Measurements from ENCODE around the gene EPC2.
A peak's percentile ranks its signal among the peaks of the same experiment; 100 is the strongest.

The EPC2 gene

GRCh38 chr2:148643998-148644882 is at the start of gene EPC2:
TSS of gene EPC2 (plus strand) at chr2:148644751. CDS start at chr2:148645018, 267 bp downstream.
- DNase-seq = peak; percentile 52

GRCh38 chr2:148596018-148596417 is 48.5 kb upstream of the EPC2 start:
- DNase-seq = no peak

GRCh38 chr2:148599109-148599991 is 45.2 kb upstream of the EPC2 start:
- DNase-seq = no peak

DNA sequence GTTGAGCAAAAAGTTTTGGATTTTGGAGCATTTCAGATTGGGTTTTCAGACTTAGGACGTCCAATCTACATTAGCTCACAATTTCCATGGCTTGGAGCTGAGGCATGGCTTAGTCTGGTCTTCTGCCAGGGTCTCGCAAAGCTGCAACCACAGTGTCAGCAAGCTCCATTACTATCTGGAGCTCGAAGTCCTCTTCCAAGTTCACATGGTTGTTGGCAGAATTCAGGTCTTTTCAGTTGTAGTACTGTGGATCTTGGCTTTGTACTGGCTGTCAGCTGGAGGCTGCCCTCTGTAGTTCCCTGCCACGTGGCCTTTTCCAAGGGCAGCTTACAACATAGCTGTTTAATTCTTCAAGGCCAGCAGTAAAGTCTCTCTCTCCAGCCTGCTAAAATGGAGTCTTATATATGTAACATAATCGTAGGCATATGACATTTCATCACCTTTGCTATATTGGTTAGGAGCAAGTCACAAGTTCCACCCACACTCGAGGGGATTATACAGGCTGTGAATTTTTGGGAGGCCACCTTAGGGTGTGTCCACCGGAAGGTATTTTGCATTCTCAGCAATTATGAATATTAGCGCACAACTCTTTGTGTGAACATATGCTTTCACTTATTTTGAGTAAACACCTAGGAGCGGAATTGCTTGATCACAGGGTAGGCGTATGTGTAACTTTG is 41.5 kb upstream of the EPC2 start:
- no peak for DNase-seq

DNA sequence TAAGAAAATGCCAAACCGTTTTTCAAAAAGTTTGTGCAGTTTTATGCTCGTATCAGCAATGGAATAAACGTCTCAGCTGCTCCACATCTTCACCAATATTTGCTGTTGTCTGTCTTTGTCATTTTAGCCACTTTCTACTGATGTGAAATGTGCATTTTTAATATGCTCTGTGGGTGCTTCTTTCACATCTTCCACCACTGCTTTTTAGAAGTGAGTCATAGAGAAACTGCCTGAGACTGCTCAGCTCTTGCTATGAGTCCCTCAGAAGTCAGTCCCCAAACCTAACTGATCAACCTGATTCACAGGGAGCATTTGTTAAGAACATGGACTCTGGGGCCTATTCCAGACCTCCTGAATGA is 41.0 kb upstream of the EPC2 start:
- DNase-seq = no peak

DNA sequence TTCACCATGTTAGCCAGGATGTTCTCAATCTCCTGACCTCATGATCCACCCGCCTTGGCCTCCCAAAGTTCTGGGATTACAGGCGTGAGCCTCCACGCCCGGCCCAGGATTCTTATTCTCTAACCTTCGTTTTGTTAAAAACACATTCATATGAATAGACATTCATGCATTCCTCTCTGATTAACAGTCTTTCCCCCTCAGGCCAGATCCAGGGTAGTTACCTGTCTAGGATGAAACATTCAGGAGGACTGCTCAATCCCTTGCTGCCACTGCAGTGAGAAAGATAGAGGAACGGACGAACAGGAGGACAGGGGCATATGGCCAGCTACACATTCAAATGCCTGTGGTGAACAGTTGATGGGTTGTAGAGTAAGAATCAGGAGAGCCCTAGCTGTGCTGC is 39.6 kb upstream of the EPC2 start:
- DNase-seq = no peak

DNA sequence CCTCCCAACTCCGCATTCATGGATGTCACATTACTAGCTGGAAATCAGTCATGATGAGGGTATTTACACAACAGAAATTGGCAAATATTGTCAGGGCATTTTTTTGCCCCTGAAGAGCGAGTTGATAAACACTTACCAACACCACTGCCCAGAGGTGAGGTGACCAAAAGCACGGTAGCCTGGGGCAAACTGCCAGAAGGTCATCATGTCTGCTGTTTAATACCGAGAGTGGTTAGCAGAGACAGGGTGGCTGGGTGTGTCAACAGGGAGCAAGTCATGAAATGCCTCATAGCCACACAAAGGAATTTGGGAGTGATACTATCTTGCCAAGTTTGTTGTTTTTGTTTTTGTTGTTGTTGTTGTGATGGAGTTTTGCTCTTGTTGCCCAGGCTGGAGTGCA is 37.0 kb upstream of the EPC2 start:
- no peak for DNase-seq

DNA sequence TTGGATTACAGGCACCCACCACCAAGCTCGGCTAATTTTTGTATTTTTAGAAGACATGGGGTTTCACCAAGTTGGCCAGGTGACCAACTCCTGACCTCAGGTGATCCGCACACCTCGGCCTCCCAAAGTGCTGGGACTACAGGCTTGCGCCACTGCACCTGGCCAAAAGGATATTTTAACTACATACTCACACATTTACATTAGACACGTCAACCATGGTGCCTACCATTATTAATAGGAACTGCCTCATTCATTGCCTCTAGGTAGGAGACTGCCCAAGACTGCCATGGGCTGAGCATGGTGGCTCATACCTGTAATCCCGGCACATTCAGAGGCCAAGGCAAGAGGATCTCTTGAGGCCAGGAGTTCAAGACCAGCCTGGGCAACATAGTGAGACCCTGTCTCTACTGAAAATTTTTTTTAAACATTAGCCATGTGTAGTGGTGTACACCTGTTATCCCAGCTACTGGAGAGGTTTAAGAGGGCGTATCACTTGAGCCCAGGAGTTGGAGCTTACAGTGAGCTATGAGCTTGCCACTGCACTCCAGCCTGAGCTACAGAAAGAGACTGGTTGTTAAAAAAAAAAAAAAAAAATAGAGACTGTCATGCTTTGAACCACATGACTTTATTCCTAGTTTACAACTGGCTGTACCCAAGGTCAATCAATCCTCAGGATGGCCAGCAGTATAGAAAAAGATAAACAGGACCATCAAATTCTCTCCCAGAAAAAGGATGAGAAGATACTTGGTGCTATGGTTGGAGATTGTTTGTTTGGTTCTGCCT is 31.1 kb upstream of the EPC2 start:
- no peak for DNase-seq

DNA sequence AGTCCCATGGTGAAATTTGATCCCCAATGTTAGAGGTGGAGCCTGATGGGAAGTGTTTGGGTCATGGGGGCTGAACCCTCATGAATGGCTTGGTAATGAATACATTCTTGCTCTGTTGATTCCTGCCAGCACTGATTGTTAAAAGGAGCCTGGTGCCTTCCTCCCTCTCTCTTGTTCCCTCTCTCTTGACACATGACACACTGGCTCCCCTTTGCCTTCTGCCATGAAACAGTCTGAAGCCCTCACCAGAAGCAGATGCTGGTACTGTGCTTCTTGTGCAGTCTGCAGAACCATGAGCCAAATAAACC is 30.6 kb upstream of the EPC2 start:
- no peak for DNase-seq

- DNase-seq = no peak
Observed at GRCh38 chr2:148614322-148615049, 30.1 kb upstream of the EPC2 start.

GRCh38 chr2:148615381-148615841 is 29.1 kb upstream of the EPC2 start:
- no peak for DNase-seq

- DNase-seq = no peak
Observed at GRCh38 chr2:148616662-148617061, 27.9 kb upstream of the EPC2 start.

GRCh38 chr2:148617219-148617618 is 27.3 kb upstream of the EPC2 start:
- no peak for DNase-seq

- DNase-seq = no peak
Observed at GRCh38 chr2:148619560-148620195, 24.9 kb upstream of the EPC2 start.

DNA sequence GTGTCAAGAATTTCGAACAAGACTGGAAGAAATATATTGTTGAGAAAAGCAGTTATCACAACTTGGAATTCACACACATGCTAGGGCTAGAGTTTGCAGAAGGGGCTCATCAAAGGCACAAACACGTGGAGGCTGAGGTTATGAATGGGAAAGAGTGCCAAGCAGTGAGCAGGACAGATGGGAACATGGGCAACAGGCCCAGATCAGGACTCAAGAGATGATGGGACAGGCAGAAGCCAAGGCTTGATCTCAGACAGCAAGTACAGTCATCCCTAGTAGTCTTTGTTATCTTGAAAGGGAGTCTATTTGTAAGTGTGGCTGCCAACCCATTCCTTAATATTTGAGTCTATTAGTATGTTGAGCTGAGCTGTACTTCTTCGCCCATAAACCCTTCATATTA is 22.2 kb upstream of the EPC2 start:
- peak; percentile 91 for DNase-seq

GRCh38 chr2:148623086-148623485 is 21.5 kb upstream of the EPC2 start:
- no peak for DNase-seq

DNA sequence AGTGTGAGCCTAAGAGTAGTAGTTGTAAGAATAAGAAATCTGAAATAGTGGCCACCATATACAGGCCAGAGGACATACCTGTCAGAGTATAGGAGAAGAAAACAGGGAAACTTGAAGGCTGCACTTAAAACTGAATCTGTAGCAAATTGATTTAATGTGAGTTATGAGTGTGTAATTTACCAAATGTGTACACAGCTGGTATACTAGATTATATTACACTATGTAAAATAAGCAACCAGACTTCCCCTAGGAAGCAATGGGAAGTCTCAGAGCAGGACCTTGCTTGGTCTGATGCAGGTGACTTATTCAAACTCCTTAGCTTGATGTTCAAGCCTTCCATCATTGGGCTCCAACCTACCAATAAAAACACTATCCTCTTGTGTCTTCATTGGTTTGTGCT is 17.3 kb upstream of the EPC2 start:
- DNase-seq = no peak

- no peak for DNase-seq
Observed at GRCh38 chr2:148634749-148635148, 9.8 kb upstream of the EPC2 start.

- DNase-seq = no peak
Observed at GRCh38 chr2:148638543-148638942, 6.0 kb upstream of the EPC2 start.

DNA sequence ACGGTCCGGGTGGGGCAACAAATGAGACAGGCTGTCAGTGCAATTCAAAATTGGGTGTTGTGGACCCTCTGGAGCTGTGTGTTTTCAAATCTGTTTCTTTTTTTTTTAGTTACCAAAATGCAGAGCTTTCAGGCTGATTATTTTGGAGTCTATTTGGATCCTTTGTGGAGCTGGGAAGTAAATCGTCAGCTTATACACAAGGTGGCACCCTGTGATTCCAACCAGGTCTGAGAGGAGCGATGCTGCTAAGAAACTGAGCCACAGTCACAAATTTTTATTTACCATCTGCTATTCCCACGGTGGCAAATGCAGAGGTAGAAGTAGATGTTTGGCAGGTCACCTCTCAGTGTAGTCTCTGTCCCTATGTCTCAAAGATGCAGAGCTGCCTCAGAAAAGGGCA is 3.8 kb upstream of the EPC2 start:
- DNase-seq = no peak

DNA sequence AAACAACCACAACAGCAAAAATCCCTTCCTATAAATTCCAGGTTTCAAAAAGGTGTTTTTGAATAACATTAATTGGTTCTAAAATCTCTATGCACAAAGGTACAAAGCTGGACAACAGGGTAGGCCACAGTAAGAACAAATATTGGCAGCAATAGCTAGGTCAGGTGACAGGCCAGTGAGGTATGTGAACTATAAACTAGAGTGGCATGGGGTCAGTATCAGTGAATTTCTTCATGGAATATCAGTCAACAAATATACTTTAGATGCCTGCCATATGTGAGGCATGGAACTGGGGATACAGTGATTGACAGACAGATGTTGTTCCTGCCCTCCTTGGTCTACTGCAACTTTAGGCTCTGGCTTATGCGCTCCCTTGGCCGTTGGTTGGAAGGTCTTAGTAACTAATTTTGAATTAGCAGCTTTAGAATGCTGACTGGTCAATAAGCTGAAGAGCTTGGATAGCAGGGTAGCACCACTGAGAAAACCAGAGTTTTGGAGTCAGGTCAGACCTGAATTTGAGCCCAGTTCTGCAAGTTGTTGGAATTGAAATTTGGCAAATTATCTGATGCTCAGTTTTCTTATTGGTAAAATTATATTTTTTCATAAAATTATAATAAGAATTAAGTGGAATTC is 2.3 kb upstream of the EPC2 start:
- no peak for DNase-seq
